ENCODE measurements around the gene TM6SF1. TPM values are rescaled to one million over a fixed set of nuclear protein-coding genes. Genes with fewer than 3 reads are reported as not detected.

TM6SF1 gene
- total and polyA plus RNA-seq, 2 donors from 2014 or later = 2.6 to 10.4 TPM

DNA sequence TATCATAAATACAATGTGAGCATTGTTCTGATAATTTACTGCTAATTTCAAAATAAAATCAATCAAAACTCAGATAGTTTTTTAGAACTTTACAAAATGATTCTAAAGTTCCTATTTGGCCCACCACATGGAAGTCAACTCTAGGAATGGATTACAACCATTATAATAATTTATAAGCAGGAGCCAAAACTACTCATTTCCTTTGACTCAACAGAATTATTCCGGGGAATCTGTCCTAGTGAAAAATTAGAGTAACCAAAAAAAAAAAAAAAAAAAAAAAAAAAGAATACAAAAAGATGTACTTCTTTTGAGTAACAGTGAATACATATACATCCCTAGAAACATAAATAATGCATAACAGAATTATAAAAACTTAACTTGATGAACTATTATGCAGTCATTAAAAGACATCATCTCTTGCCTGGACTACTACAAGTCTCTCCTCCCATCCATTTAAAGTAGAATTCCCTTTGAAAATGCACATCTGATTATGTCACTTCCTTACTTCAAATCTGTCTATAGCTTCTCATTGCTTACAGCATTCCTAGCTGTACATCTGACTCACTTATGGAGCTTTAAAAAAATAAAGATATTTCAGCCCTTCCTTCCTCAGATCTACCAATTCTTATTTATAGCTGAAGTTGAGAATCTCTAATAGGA lies 56.8 kb downstream of the TM6SF1 start:
- intact Hi-C loops (cut with DNase I) = no loop called here
- no peaks in the 10 kb centered on the region for H3K27me3 ChIP-seq (ENCODE audit: control insufficient read depth, insufficient read depth, low read length)
- peaks cover 0 to 13% (median 5%) of the 10 kb centered on the region in 3 donors for H3K9me3 ChIP-seq (ENCODE audit: control insufficient read depth in 2 of 3, insufficient read depth in 1 of 3, low read length in 3 of 3)
- DNase-seq (no peak), FAIRE-seq (no peak)
- peaks cover 0 to 3% (median 2%) of the 10 kb centered on the region in 3 donors for H3K36me3 ChIP-seq (ENCODE audit: control insufficient read depth in 2 of 3, insufficient read depth in 3 of 3, low read length in 3 of 3)
- no peak overlapping the region for H3K4me3 ChIP-seq (ENCODE audit: low read length in 3 of 3)
- no peak overlapping the region for H3K9ac ChIP-seq (ENCODE audit: low read length in 3 of 3)
- TF ChIP-seq CTCF (IDR thresholded peaks at IDR 0.05; ENCODE audit: borderline replicate concordance, extremely low read depth, insufficient read depth) = no peak
- H3K27ac ChIP-seq (ENCODE audit: low read depth in 2 of 2, low read length in 2 of 2) = no peak overlapping the region
- no peaks in the 10 kb centered on the region for H3K4me1 ChIP-seq (ENCODE audit: control insufficient read depth in 2 of 3, insufficient read depth in 2 of 3, low read depth in 1 of 3, low read length in 3 of 3)

GRCh38 chr15:83164771-83165404 lies 57.4 kb downstream of the TM6SF1 start:
- no peaks in the 10 kb centered on the region for H3K4me1 ChIP-seq (ENCODE audit: control insufficient read depth in 2 of 3, insufficient read depth in 2 of 3, low read depth in 1 of 3, low read length in 3 of 3)
- no peak for TF ChIP-seq CTCF (IDR thresholded peaks at IDR 0.05; ENCODE audit: borderline replicate concordance, extremely low read depth, insufficient read depth)
- H3K9me3 ChIP-seq (ENCODE audit: control insufficient read depth in 2 of 3, insufficient read depth in 1 of 3, low read length in 3 of 3) = peaks cover 0 to 13% (median 5%) of the 10 kb centered on the region in 3 donors
- no peak overlapping the region for H3K27ac ChIP-seq (ENCODE audit: low read depth in 2 of 2, low read length in 2 of 2)
- intact Hi-C loops (cut with DNase I) = no loop called here
- DNase-seq (no peak), FAIRE-seq (no peak)
- no peak overlapping the region for H3K4me3 ChIP-seq (ENCODE audit: low read length in 3 of 3)
- no peak overlapping the region for H3K9ac ChIP-seq (ENCODE audit: low read length in 3 of 3)
- H3K27me3 ChIP-seq (ENCODE audit: control insufficient read depth, insufficient read depth, low read length) = no peaks in the 10 kb centered on the region
- H3K36me3 ChIP-seq (ENCODE audit: control insufficient read depth in 2 of 3, insufficient read depth in 3 of 3, low read length in 3 of 3) = peaks cover 0 to 3% (median 0%) of the 10 kb centered on the region in 3 donors

GRCh38 chr15:83166218-83166617 lies 58.8 kb downstream of the TM6SF1 start:
- no peak for FAIRE-seq
- DNase-seq = peak in 2 of 5 donors; percentile 7 to 16
- no peak overlapping the region for H3K27ac ChIP-seq (ENCODE audit: low read depth in 2 of 2, low read length in 2 of 2)
- intact Hi-C loops (cut with DNase I) = no loop called here
- peaks cover 0 to 3% (median 0%) of the 10 kb centered on the region in 3 donors for H3K36me3 ChIP-seq (ENCODE audit: control insufficient read depth in 2 of 3, insufficient read depth in 3 of 3, low read length in 3 of 3)
- no peaks in the 10 kb centered on the region for H3K4me1 ChIP-seq (ENCODE audit: control insufficient read depth in 2 of 3, insufficient read depth in 2 of 3, low read depth in 1 of 3, low read length in 3 of 3)
- peaks cover 0 to 19% (median 5%) of the 10 kb centered on the region in 3 donors for H3K9me3 ChIP-seq (ENCODE audit: control insufficient read depth in 2 of 3, insufficient read depth in 1 of 3, low read length in 3 of 3)
- H3K27me3 ChIP-seq (ENCODE audit: control insufficient read depth, insufficient read depth, low read length) = no peaks in the 10 kb centered on the region
- no peak overlapping the region for H3K9ac ChIP-seq (ENCODE audit: low read length in 3 of 3)
- TF ChIP-seq CTCF (IDR thresholded peaks at IDR 0.05; ENCODE audit: borderline replicate concordance, extremely low read depth, insufficient read depth) = no peak
- H3K4me3 ChIP-seq (ENCODE audit: low read length in 3 of 3) = no peak overlapping the region
